Fibroblast of the aortic adventitia (primary cell): Measurements from ENCODE around the gene THSD7A. TPM values are rescaled to one million over a fixed set of nuclear protein-coding genes. Genes with fewer than 3 reads are reported as not detected.

Experiments used
- DNase-seq: peaks from one replicate; pipeline ENCODE4 v3.0.0-alpha.2; 2010; ENCODE audit warnings: low read depth
- H3K4me3 ChIP-seq: 2 replicates; pipeline ENCODE4 v1.5.1; 2011; ENCODE audit warnings: low read depth, mild to moderate bottlenecking, control low read depth, low read length, moderate library complexity
- CTCF ChIP-seq: IDR thresholded peaks from 2 replicates; pipeline ENCODE4 v1.5.1; 2011; ENCODE audit warnings: mild to moderate bottlenecking, low read length, control low read depth, inconsistent platforms; ENCODE audit not compliant: insufficient read depth
- total RNA-seq: library from RNA; depleted of rRNA; stranded (reverse); fragments of >200 nt; gene quantifications from 2 replicates; pipeline ENCODE4 v1.2.3, GENCODE V29; 2012; ENCODE audit warnings: low replicate concordance

THSD7A gene
- total RNA-seq, 1 donor, result 2.5 TPM

- no peak for DNase-seq
- no peak overlapping the region for H3K4me3 ChIP-seq
- TF ChIP-seq CTCF, result no peak
These were observed 83.1 kb downstream of the THSD7A start for GRCh38 chr7:11748884-11749283.

- no peak for TF ChIP-seq CTCF
- DNase-seq, result no peak
- H3K4me3 ChIP-seq, result no peak overlapping the region
These were observed 84.1 kb downstream of the THSD7A start for GRCh38 chr7:11747715-11748485.

- no peak for TF ChIP-seq CTCF
- no peak for DNase-seq
These were observed 85.4 kb downstream of the THSD7A start for GRCh38 chr7:11746591-11746990.

GRCh38 chr7:11743548-11743947, 88.5 kb downstream of the THSD7A start:
- H3K4me3 ChIP-seq, result no peak overlapping the region
- no peak for TF ChIP-seq CTCF
- DNase-seq, result no peak

More at GRCh38 chr7:11746591-11746990, 85.4 kb downstream of the THSD7A start:
- no peak overlapping the region for H3K4me3 ChIP-seq

GRCh38 chr7:11743016-11743415, 89.0 kb downstream of the THSD7A start:
- no peak for TF ChIP-seq CTCF
- no peak overlapping the region for H3K4me3 ChIP-seq
- DNase-seq, result no peak

- DNase-seq, result no peak
- no peak overlapping the region for H3K4me3 ChIP-seq
- no peak for TF ChIP-seq CTCF
These were observed 89.5 kb downstream of the THSD7A start for GRCh38 chr7:11742496-11742895.

- TF ChIP-seq CTCF, result no peak
- DNase-seq, result no peak
- no peak overlapping the region for H3K4me3 ChIP-seq
These were observed 94.3 kb downstream of the THSD7A start for GRCh38 chr7:11737723-11738122.
